Measurements from ENCODE around the gene SLC38A8. TPM values are rescaled to one million over a fixed set of nuclear protein-coding genes. Genes with fewer than 3 reads are reported as not detected.

The SLC38A8 gene
- total RNA-seq, 1 experiment from 2014 or later: 0.35 TPM

- no peaks in the 10 kb centered on the region for H3K79me1 ChIP-seq (ENCODE audit: insufficient read depth, low read depth, low read length, poor library complexity, severe bottlenecking)
- H3K27me3 Mint-ChIP-seq (ENCODE audit: low read depth): peaks cover 19% of the 10 kb centered on the region
- H3T11ph ChIP-seq (ENCODE audit: low read length): no peak overlapping the region
- no peak overlapping the region for H2BK120ac ChIP-seq (ENCODE audit: low read depth, low read length, poor library complexity, severe bottlenecking)
- H4K8ac ChIP-seq (replicated peaks; ENCODE audit: insufficient read length, low read depth, low read length): no peak overlapping the region
- no peaks in the 10 kb centered on the region for H4K20me1 ChIP-seq (ENCODE audit: control insufficient read depth, insufficient read depth, insufficient read length)
- H3K9me3 ChIP-seq (ENCODE audit: control insufficient read depth, low read depth, low read length): no peaks in the 10 kb centered on the region
- no peak for TF ChIP-seq CTCF (conservative IDR thresholded peaks at IDR 0.05)
- no peak overlapping the region for H3K18ac ChIP-seq (ENCODE audit: insufficient read length, low read depth, low read length)
- H2BK15ac ChIP-seq (ENCODE audit: low read depth, low read length): no peak overlapping the region
- no peaks in the 10 kb centered on the region for H3K27me3 ChIP-seq (ENCODE audit: insufficient read depth, low read length)
- no peak overlapping the region for H3K4me2 ChIP-seq (ENCODE audit: insufficient read depth, insufficient read length, low read length)
- no peak overlapping the region for H2AK5ac ChIP-seq (ENCODE audit: insufficient read length, low read length)
- no peaks in the 10 kb centered on the region for H3K79me2 ChIP-seq (ENCODE audit: insufficient read depth, low read length)
- H2BK5ac ChIP-seq (ENCODE audit: insufficient read length, low read length): no peak overlapping the region
- H3K9ac ChIP-seq (ENCODE audit: extremely low read depth, insufficient read length, low read length): no peak overlapping the region
- no peak overlapping the region for H3K56ac ChIP-seq (ENCODE audit: insufficient read length, low read depth, low read length)
- no peak overlapping the region for H2BK20ac ChIP-seq (ENCODE audit: low read depth, low read length, poor library complexity, severe bottlenecking)
- H4K5ac ChIP-seq (ENCODE audit: insufficient read length, low read depth, low read length): no peak overlapping the region
- peak overlapping the region in 1 of 3 experiments; percentile 24; a peak in 1 of 7 replicates for H3K27ac Mint-ChIP-seq
- no peak overlapping the region for H3K23ac ChIP-seq (ENCODE audit: insufficient read length, low read depth, low read length)
- no peak overlapping the region for H2AFZ ChIP-seq (ENCODE audit: low read length)
- no peak overlapping the region for H4K91ac ChIP-seq (ENCODE audit: insufficient read length, low read depth, low read length)
- no peak overlapping the region for H3K27ac ChIP-seq (ENCODE audit: insufficient read length, low read depth, low read length)
- no peak overlapping the region for H3K4me3 Mint-ChIP-seq
- H3K4me1 Mint-ChIP-seq: peaks cover 26 to 35% of the 10 kb centered on the region in 2 experiments
- peaks cover 7 to 8% of the 10 kb centered on the region in 2 experiments for H3K9me3 Mint-ChIP-seq
- H3K36me3 Mint-ChIP-seq (ENCODE audit: insufficient read depth in 1 of 3, low read depth in 3 of 3): peaks cover 3 to 7% (median 4%) of the 10 kb centered on the region in 3 experiments; a peak in 6 of 7 replicates
- no peak overlapping the region for H3K4ac ChIP-seq (ENCODE audit: low read depth, low read length)
- no peaks in the 10 kb centered on the region; the same call in 1 of the 2 replicates for H3K4me1 ChIP-seq (ENCODE audit: insufficient read depth, low read length)
- no peak overlapping the region for H3K14ac ChIP-seq (ENCODE audit: insufficient read depth, low read length)
- H2BK12ac ChIP-seq (ENCODE audit: insufficient read length, low read depth, low read length): no peak overlapping the region
- WGBS (ENCODE audit: extremely low coverage, insufficient read length, low lambda C conversion rate): no CpG with 5 or more reads among the region's 10 CpGs
- no peaks in the 10 kb centered on the region for H3K23me2 ChIP-seq (ENCODE audit: insufficient read length, low read depth, low read length, poor library complexity, severe bottlenecking)
- DNase-seq: no peak
Observed at GRCh38 chr16:84026606-84027005, 16.0 kb downstream of the SLC38A8 start.
